HG02885 (cell line): Measurements from ENCODE around the gene CWC25.

ENCODE experiments used
- ATAC-seq: cut with Tn5 transposase; IDR thresholded peaks from one replicate; pipeline ENCODE4 v1.9.1; 2021; ENCODE audit warnings: mild to moderate bottlenecking; ENCODE audit not compliant: unreplicated experiment, poor library complexity

Gene CWC25

GRCh38 chr17:38853292-38854219, 28.4 kb upstream of the CWC25 start, which contains the start of gene RPL23:
TSS of gene RPL23 (minus strand) at chr17:38853721. CDS start at chr17:38853710, 11 bp downstream.
- peak; percentile 87 for ATAC-seq

GRCh38 chr17:38852771-38853291, 27.7 kb upstream of the CWC25 start:
- no peak for ATAC-seq

- ATAC-seq = no peak
These were observed 26.3 kb upstream of the CWC25 start for GRCh38 chr17:38851434-38851833.

GRCh38 chr17:38850374-38850773, 25.3 kb upstream of the CWC25 start:
- ATAC-seq = no peak

GRCh38 chr17:38848939-38849605, 24.0 kb upstream of the CWC25 start:
- ATAC-seq = no peak

GRCh38 chr17:38848557-38848891, 23.4 kb upstream of the CWC25 start:
- ATAC-seq = no peak

GRCh38 chr17:38844261-38844757, 19.2 kb upstream of the CWC25 start:
- ATAC-seq = no peak

- ATAC-seq = no peak
These were observed 684 bp upstream of the CWC25 start for GRCh38 chr17:38825762-38826247.

GRCh38 chr17:38815576-38816193, 9.4 kb downstream of the CWC25 start:
- ATAC-seq = no peak

- ATAC-seq = no peak
These were observed 15.3 kb downstream of the CWC25 start for GRCh38 chr17:38809828-38810227.

GRCh38 chr17:38800237-38800760, 24.8 kb downstream of the CWC25 start:
- ATAC-seq = no peak

GRCh38 chr17:38799501-38800236, 25.5 kb downstream of the CWC25 start, which contains the start of gene PIP4K2B:
TSS of gene PIP4K2B (minus strand) at chr17:38799556. CDS start at chr17:38799424, 132 bp downstream.
- ATAC-seq = peak; percentile 82

- peak; percentile 22 for ATAC-seq
These were observed 26.3 kb downstream of the CWC25 start for GRCh38 chr17:38798614-38799500.

GRCh38 chr17:38797828-38798227, 27.3 kb downstream of the CWC25 start:
- ATAC-seq = no peak

GRCh38 chr17:38797158-38797490, 28.0 kb downstream of the CWC25 start:
- ATAC-seq = no peak

GRCh38 chr17:38796451-38797157, 28.5 kb downstream of the CWC25 start:
- ATAC-seq = no peak

- ATAC-seq = no peak
These were observed 30.9 kb downstream of the CWC25 start for GRCh38 chr17:38794221-38794620.

GRCh38 chr17:38791162-38791561, 34.0 kb downstream of the CWC25 start:
- no peak for ATAC-seq
